GM10248 (cell line): Measurements from ENCODE around the gene ST7L.
A peak's percentile ranks its signal among the peaks of the same experiment; 100 is the strongest.

Experiments used
- CTCF ChIA-PET: fragments of 300-600 bp; sonication (Branson Sonifier 250); formaldehyde crosslinking; extraction: SDS; loops from one replicate; lab custom pipeline; 2021; ENCODE audit warnings: antibody characterized with exemption; lab: Yijun Ruan, JAX
- POLR2A ChIA-PET: fragments of 350-650 bp; sonication (Branson Sonifier 250); formaldehyde crosslinking; extraction: SDS; loops from one replicate; lab custom pipeline; 2020; ENCODE audit warnings: antibody characterized with exemption; lab: Yijun Ruan, JAX
- DNase-seq: peaks from one replicate; pipeline ENCODE4 v3.0.0; 2012; ENCODE audit errors: extremely low spot score
- CTCF ChIP-seq: IDR thresholded peaks from 2 replicates; pipeline ENCODE4 v1.5.1; 2012; ENCODE audit warnings: mild to moderate bottlenecking, low read depth; ENCODE audit errors: extremely low read depth, missing control alignments, control extremely low read depth

Gene ST7L

GRCh38 chr1:112620377-112620695 is 1.4 kb upstream of the ST7L start:
- POLR2A ChIA-PET: no interaction called here
- CTCF ChIA-PET: no interaction called here
- DNase-seq: no peak
- TF ChIP-seq CTCF: no peak

- ChIA-PET POLR2A (interaction anchor here (0.9 to 1.5 kb wide), 4 partner anchors 19 to 226 kb away, joined by 3 to 4 read pairs (median 3); partner anchors contain the start of genes MOV10 and PPM1J), CTCF (interaction anchor here (1.0 to 4.0 kb wide), 6 partner anchors 12 to 250 kb away, joined by 3 to 17 read pairs (median 4); no protein-coding TSS in a partner anchor)
- no peak for TF ChIP-seq CTCF
- DNase-seq: peak; percentile 89
Measured at GRCh38 chr1:112619518-112620376, 806 bp upstream of the ST7L start, which contains the start of gene CAPZA1. Gene CAPZA1, plus strand, starts transcription at chr1:112619832. Its CDS starts 13 bp downstream, at chr1:112619845.

DNA sequence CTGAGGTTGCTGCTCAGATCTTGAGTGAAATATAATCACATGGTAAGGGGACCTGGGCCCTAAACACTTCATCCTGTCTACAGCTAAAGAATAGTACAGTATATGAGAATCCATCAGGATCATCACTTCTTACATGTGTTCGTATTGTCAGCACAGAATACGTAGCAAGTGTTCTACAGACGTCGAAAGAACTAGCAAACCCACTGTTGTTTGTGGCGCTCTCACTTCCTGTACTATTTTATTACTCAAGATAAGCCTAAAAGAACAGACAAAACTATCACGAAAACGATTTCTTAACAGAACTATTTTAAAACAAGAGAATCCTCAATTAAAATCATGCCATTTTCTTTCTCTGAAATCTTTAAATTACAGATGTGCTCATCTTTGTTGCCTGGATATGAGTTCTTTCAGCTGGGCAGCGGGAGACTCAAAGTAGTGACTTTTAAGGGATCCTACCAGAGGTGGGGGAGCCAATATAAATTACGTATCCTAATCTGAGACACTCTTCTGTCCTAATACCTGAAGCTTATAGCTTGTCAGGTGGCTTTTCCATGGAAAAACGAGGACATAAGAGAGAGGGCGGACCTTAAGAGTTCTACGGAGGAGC is 724 bp downstream of the ST7L start:
- TF ChIP-seq CTCF: no peak
- CTCF ChIA-PET: interaction anchor here (1.0 to 7.8 kb wide), 8 partner anchors 10 to 248 kb away, joined by 3 to 73 read pairs (median 4); no protein-coding TSS in a partner anchor
- POLR2A ChIA-PET: interaction anchor here (0.9 to 1.5 kb wide), 3 partner anchors 20 to 97 kb away, joined by 3 to 4 read pairs (median 3); partner anchors contain the start of genes MOV10 and PPM1J
- peak; percentile 34 for DNase-seq

- DNase-seq: no peak
- peak; percentile 61 for TF ChIP-seq CTCF
- ChIA-PET POLR2A (no interaction called here), CTCF (interaction anchor here (0.7 to 7.8 kb wide), 20 partner anchors 9 to 255 kb away, joined by 3 to 73 read pairs (median 4); partner anchors contain the start of gene PPM1J)
Measured at GRCh38 chr1:112614460-112615065, 4.4 kb downstream of the ST7L start.

GRCh38 chr1:112605633-112606327 is 13.2 kb downstream of the ST7L start:
- ChIA-PET CTCF (interaction anchor here (1.1 to 4.5 kb wide), 4 partner anchors 8 to 104 kb away, joined by 3 to 17 read pairs (median 6); partner anchors contain the start of genes CAPZA1 and ST7L), POLR2A (no interaction called here)
- no peak for TF ChIP-seq CTCF
- DNase-seq: no peak

DNA sequence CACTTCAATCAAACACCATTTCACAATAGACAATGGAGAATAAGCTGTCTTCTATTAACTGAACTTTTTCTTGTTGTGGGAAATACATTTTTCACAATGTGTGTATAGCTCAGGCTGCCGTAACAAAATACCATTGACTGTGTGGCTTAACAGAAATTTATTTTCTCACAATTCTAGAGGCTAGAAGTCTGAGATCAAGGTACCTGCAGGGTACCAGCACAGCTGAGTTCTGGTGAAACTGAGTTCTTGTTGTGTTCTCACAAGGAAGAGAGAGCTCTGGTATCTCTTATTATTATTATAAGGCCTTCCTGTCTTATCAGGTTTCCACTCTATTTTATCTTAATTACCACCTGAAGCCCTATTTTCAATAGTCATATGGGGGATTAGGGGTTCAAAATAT is 15.4 kb downstream of the ST7L start:
- no peak for TF ChIP-seq CTCF
- ChIA-PET POLR2A (no interaction called here), CTCF (interaction anchor here (1.0 to 1.6 kb wide), 4 partner anchors 10 to 137 kb away, joined by 3 to 5 read pairs (median 3); no protein-coding TSS in a partner anchor)
- no peak for DNase-seq
